Upper lobe of right lung (tissue), 1 donor: ENCODE data around the gene WFDC5. TPM values are rescaled to one million over a fixed set of nuclear protein-coding genes. Genes with fewer than 3 reads are reported as not detected.
A peak's percentile ranks its signal among the peaks of the same experiment; 100 is the strongest.

Source experiments
- ATAC-seq: fragments of 200-7000 bp; cut with Tn5 transposase; one replicate; pipeline ENCODE4 v1.9.1; 2020; ENCODE audit warnings: mild to moderate bottlenecking, moderate library complexity
- DNase-seq: peaks from one replicate; pipeline ENCODE4 v3.0.0-alpha.2; 2020
- H3K27ac ChIP-seq: fragments of 200-600 bp; one replicate; pipeline ENCODE4 v1.8.0; 2022
- H3K27me3 ChIP-seq: fragments of 200-600 bp; one replicate; pipeline ENCODE4 v1.8.0; 2022; ENCODE audit warnings: mild to moderate bottlenecking
- H3K36me3 ChIP-seq: fragments of 200-600 bp; one replicate; pipeline ENCODE4 v1.8.0; 2022
- H3K4me1 ChIP-seq: fragments of 200-600 bp; one replicate; pipeline ENCODE4 v1.8.0; 2022
- H3K4me3 ChIP-seq: fragments of 200-600 bp; one replicate; pipeline ENCODE4 v1.8.0; 2022; ENCODE audit warnings: mild to moderate bottlenecking
- H3K9me3 ChIP-seq: fragments of 200-600 bp; one replicate; pipeline ENCODE4 v1.8.0; 2022
- CTCF ChIP-seq: fragments of 200-600 bp; IDR thresholded peaks from one replicate; pipeline ENCODE4 v1.8.0; 2022; ENCODE audit warnings: antibody characterized with exemption
- intact Hi-C: fragments of 100-400 bp; cut with DNase I; formaldehyde crosslinking; loops from one replicate; pipeline ENCODE4 v1.11.0; 2022
- total RNA-seq: library from RNA; stranded (reverse); fragmentation: NEBNext Ultra II Directional; extraction: Animal tissue kit (Norgen Biotek cat#: 25700); gene quantifications from one replicate; pipeline ENCODE4 v1.2.1, GENCODE V29; 2021
- donor health status: DM: no; HTN: yes; CAD: no; lungs with severe emphysema.

Gene WFDC5
- total RNA-seq, 1 donor from 2014 or later: 1.3 TPM

GRCh38 chr20:45097485-45098102 lies 17.4 kb downstream of the WFDC5 start:
- peak; percentile 78 for DNase-seq
- TF ChIP-seq CTCF: peak; percentile 43
- Histone ChIP-seq H3K9me3 (no peaks in the 10 kb centered on the region), H3K27me3 (peaks cover 45% of the 10 kb centered on the region), H3K4me3 (no peak overlapping the region), H3K27ac (no peak overlapping the region), H3K36me3 (no peaks in the 10 kb centered on the region), H3K4me1 (peaks cover 12% of the 10 kb centered on the region)
- ATAC-seq: peak; percentile 72
- intact Hi-C loops: loop anchor here (10.0 kb wide), 1 partner anchor 53 kb away; no protein-coding TSS in a partner anchor

- intact Hi-C loops: loop anchor here (10.0 kb wide), 1 partner anchor 52 kb away; no protein-coding TSS in a partner anchor
- Histone ChIP-seq H3K27ac (no peak overlapping the region), H3K4me1 (peaks cover 12% of the 10 kb centered on the region), H3K4me3 (no peak overlapping the region), H3K27me3 (peaks cover 45% of the 10 kb centered on the region), H3K36me3 (no peaks in the 10 kb centered on the region), H3K9me3 (no peaks in the 10 kb centered on the region)
- DNase-seq (no peak), ATAC-seq (no peak)
- TF ChIP-seq CTCF: no peak
Measured at GRCh38 chr20:45096781-45097180, 18.2 kb downstream of the WFDC5 start.

GRCh38 chr20:45095805-45096238 lies 19.2 kb downstream of the WFDC5 start:
- peak; percentile 78 for TF ChIP-seq CTCF
- intact Hi-C loops: loop anchor here (10.0 kb wide), 1 partner anchor 51 kb away; no protein-coding TSS in a partner anchor
- Histone ChIP-seq H3K36me3 (no peaks in the 10 kb centered on the region), H3K9me3 (no peaks in the 10 kb centered on the region), H3K27ac (no peak overlapping the region), H3K27me3 (peaks cover 43% of the 10 kb centered on the region), H3K4me1 (peaks cover 12% of the 10 kb centered on the region), H3K4me3 (no peak overlapping the region)
- DNase-seq: no peak
- peak; percentile 78 for ATAC-seq

- Histone ChIP-seq H3K4me1 (peaks cover 12% of the 10 kb centered on the region), H3K9me3 (no peaks in the 10 kb centered on the region), H3K27me3 (peaks cover 37% of the 10 kb centered on the region), H3K27ac (no peak overlapping the region), H3K4me3 (no peak overlapping the region), H3K36me3 (no peaks in the 10 kb centered on the region)
- ATAC-seq (no peak), DNase-seq (no peak)
- TF ChIP-seq CTCF: no peak
- intact Hi-C loops: loop anchor here (10.0 kb wide), 1 partner anchor 50 kb away; no protein-coding TSS in a partner anchor
Measured at GRCh38 chr20:45094864-45095574, 20.0 kb downstream of the WFDC5 start.

GRCh38 chr20:45094201-45094600 lies 20.8 kb downstream of the WFDC5 start:
- no peak for TF ChIP-seq CTCF
- intact Hi-C loops: loop anchor here (10.0 kb wide), 1 partner anchor 49 kb away; no protein-coding TSS in a partner anchor
- no peak overlapping the region for H3K27ac ChIP-seq
- DNase-seq (no peak), ATAC-seq (no peak)
- peaks cover 12% of the 10 kb centered on the region for H3K4me1 ChIP-seq
- no peaks in the 10 kb centered on the region for H3K36me3 ChIP-seq
- H3K27me3 ChIP-seq: peaks cover 31% of the 10 kb centered on the region
- H3K9me3 ChIP-seq: no peaks in the 10 kb centered on the region
- no peak overlapping the region for H3K4me3 ChIP-seq
